ENCODE measurements around the gene SIX1.

GRCh38 chr14:60594062-60594461 lies 55.2 kb downstream of the SIX1 start:
- TF ChIP-seq CSRNP3 (CRISPR knock-in tag; IDR thresholded peaks at IDR 0.05) (no peak), PATZ1 (CRISPR knock-in tag; IDR thresholded peaks at IDR 0.05; ENCODE audit: borderline replicate concordance) (no peak), CSDC2 (CRISPR knock-in tag; IDR thresholded peaks at IDR 0.05) (no peak), CREB5 (CRISPR knock-in tag; IDR thresholded peaks at IDR 0.05; ENCODE audit: low read depth) (no peak), TCF4 (CRISPR knock-in tag; IDR thresholded peaks at IDR 0.05; ENCODE audit: borderline replicate concordance) (no peak), ZC3H10 (CRISPR knock-in tag; IDR thresholded peaks at IDR 0.05) (no peak), SNAI2 (CRISPR knock-in tag; IDR thresholded peaks at IDR 0.05) (no peak), ZNF8 (CRISPR knock-in tag; IDR thresholded peaks at IDR 0.05) (no peak), TSHZ2 (CRISPR knock-in tag; IDR thresholded peaks at IDR 0.05) (no peak), ZFP30 (CRISPR knock-in tag; IDR thresholded peaks at IDR 0.05) (no peak), OSR1 (CRISPR knock-in tag; IDR thresholded peaks at IDR 0.05) (no peak), RARB (CRISPR knock-in tag; IDR thresholded peaks at IDR 0.05) (no peak), POU6F1 (CRISPR knock-in tag; IDR thresholded peaks at IDR 0.05; ENCODE audit: borderline replicate concordance, low read depth) (no peak), TOX (CRISPR knock-in tag; IDR thresholded peaks at IDR 0.05; ENCODE audit: borderline replicate concordance) (no peak)

Measured in SK-N-SH treated with all-trans-retinoic acid at 6 μM for 48 hours (cell line).